K562 (cell line): Measurements from ENCODE around the gene PACC1. TPM values are rescaled to one million over a fixed set of nuclear protein-coding genes. Genes with fewer than 3 reads are reported as not detected.

Experiments
- CBX5 ChIP-seq: IDR thresholded peaks from 2 replicates; pipeline ENCODE4 v1.6.1; 2014; ENCODE audit warnings: low read depth, borderline replicate concordance
- ESRRB ChIP-seq: fragments of 250-450 bp; sonication (Bioruptor Pico); IDR thresholded peaks from 2 replicates; pipeline ENCODE4 v1.5.0; 2020; ENCODE audit warnings: mild to moderate bottlenecking, moderate library complexity, borderline replicate concordance
- GABPB1 ChIP-seq: sonication (generic); formaldehyde crosslinking; IDR thresholded peaks from 2 replicates; pipeline ENCODE4 v1.8.0; 2022; ENCODE audit warnings: mild to moderate bottlenecking, missing genetic modification reagents
- GMEB1 ChIP-seq: fragments of 250-450 bp; sonication (Bioruptor Pico); IDR thresholded peaks from 2 replicates; pipeline ENCODE4 v1.4.0; 2020; ENCODE audit warnings: mild to moderate bottlenecking
- KHSRP ChIP-seq: fragments of 450-650 bp; IDR thresholded peaks from 2 replicates; pipeline ENCODE4 v1.6.1; 2017
- MAFK ChIP-seq: IDR thresholded peaks from 2 replicates; pipeline ENCODE4 v1.6.1; 2011; ENCODE audit warnings: low read length, improper control_type of control experiment
- NR2F6 ChIP-seq: fragments of 450-650 bp; formaldehyde crosslinking; IDR thresholded peaks from 2 replicates; pipeline ENCODE4 v1.4.0; 2020; ENCODE audit warnings: mild to moderate bottlenecking
- OTX1 ChIP-seq: fragments of 450-650 bp; formaldehyde crosslinking; IDR thresholded peaks from 2 replicates; pipeline ENCODE4 v1.4.0; 2022; ENCODE audit warnings: mild to moderate bottlenecking
- STAT5B ChIP-seq: fragments of 250-450 bp; sonication (Bioruptor Pico); IDR thresholded peaks from 2 replicates; pipeline ENCODE4 v1.8.0; 2021; ENCODE audit warnings: mild to moderate bottlenecking, inconsistent platforms
- ZFPM2 ChIP-seq: fragments of 250-450 bp; sonication (Bioruptor Pico); IDR thresholded peaks from 2 replicates; pipeline ENCODE4 v1.5.1; 2022; ENCODE audit warnings: mild to moderate bottlenecking
- ZNF77 ChIP-seq: fragments of 250-450 bp; sonication (Bioruptor Pico); IDR thresholded peaks from 2 replicates; pipeline ENCODE4 v1.5.0; 2020
- ZNF780A ChIP-seq: fragments of 250-450 bp; sonication (Bioruptor Pico); IDR thresholded peaks from 2 replicates; pipeline ENCODE4 v1.5.0; 2021; ENCODE audit warnings: mild to moderate bottlenecking
- polyA plus RNA-seq, 8 experiments: library from polyadenylated mRNA; depleted of rRNA in 4 of 8; stranded (reverse) in 5 of 8; unstranded in 3 of 8; fragments of >200 nt; fragmentation: Nextera tagmentation in 2 of 8; fragmentation: Illumina TruSeq in 1 of 8; extraction: Ambion mirVana in 2 of 8; extraction: Trizol in 1 of 8; gene quantifications; 2 replicates each; pipeline versions ENCODE4 v1.2.1 to v1.2.3, GENCODE V29; 2011 to 2014; ENCODE audit warnings: inconsistent platforms in 1 of 8, missing spikeins in 1 of 8
- total RNA-seq, 7 experiments: library from RNA; depleted of rRNA in 6 of 7; stranded (reverse); fragments of >200 nt in 6 of 7; fragmentation: Illumina TruSeq in 2 of 7; extraction: Trizol in 2 of 7; gene quantifications; 2 replicates each; pipeline versions ENCODE4 v1.2.1 to v1.2.3, GENCODE V29; 2011 to 2021; ENCODE audit warnings: low replicate concordance in 1 of 7
- TF ChIP-seq, protein P1 (sequence below): sonication (generic); formaldehyde crosslinking; IDR thresholded peaks from 2 replicates; pipeline ENCODE4 v1.8.1; 2023; ENCODE audit warnings: mild to moderate bottlenecking, missing genetic modification reagents

The PACC1 gene
- total and polyA plus RNA-seq, 9 of the 15 experiments (the other 6 are each of a cell fraction or from before 2014, with no cell fraction given) = 7.1 to 19.3 (median 14.9) TPM

- TF ChIP-seq NR2F6 (CRISPR knock-in tag) = no peak
- no peak for TF ChIP-seq GMEB1 (CRISPR knock-in tag)
- TF ChIP-seq CBX5 = no peak
- TF ChIP-seq MAFK = no peak
- TF ChIP-seq ESRRB = no peak
- TF ChIP-seq KHSRP = no peak
- TF ChIP-seq, protein P1, sequence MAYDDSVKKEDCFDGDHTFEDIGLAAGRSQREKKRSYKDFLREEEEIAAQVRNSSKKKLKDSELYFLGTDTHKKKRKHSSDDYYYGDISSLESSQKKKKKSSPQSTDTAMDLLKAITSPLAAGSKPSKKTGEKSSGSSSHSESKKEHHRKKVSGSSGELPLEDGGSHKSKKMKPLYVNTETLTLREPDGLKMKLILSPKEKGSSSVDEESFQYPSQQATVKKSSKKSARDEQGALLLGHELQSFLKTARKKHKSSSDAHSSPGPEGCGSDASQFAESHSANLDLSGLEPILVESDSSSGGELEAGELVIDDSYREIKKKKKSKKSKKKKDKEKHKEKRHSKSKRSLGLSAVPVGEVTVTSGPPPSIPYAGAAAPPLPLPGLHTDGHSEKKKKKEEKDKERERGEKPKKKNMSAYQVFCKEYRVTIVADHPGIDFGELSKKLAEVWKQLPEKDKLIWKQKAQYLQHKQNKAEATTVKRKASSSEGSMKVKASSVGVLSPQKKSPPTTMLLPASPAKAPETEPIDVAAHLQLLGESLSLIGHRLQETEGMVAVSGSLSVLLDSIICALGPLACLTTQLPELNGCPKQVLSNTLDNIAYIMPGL = no peak
- no peak for TF ChIP-seq ZFPM2 (CRISPR knock-in tag)
- no peak for TF ChIP-seq OTX1 (CRISPR knock-in tag)
- TF ChIP-seq STAT5B (CRISPR knock-in tag) = no peak
- TF ChIP-seq ZNF77 (CRISPR knock-in tag) = no peak
- no peak for TF ChIP-seq GABPB1 (CRISPR knock-in tag)
- TF ChIP-seq ZNF780A (CRISPR knock-in tag) = no peak
Measured at GRCh38 chr1:212452323-212453155, 37.9 kb upstream of the PACC1 start (continued).
